Uterus (tissue), 4 donors: ENCODE data around the gene AK6. TPM values are rescaled to one million over a fixed set of nuclear protein-coding genes. Genes with fewer than 3 reads are reported as not detected.

Experiments
- DNase-seq, 2 donors: peaks; one replicate each; pipeline ENCODE4 v3.0.0-alpha.2; 2019 to 2020
- H3K27ac ChIP-seq, 2 donors: fragments of 200-600 bp; sonication (generic); 1 replicate in 1 of 2; 2 replicates in 1 of 2; pipeline ENCODE4 v1.5.1; 2016 to 2018
- H3K27me3 ChIP-seq, 2 donors: fragments of 200-600 bp; sonication (generic); one replicate each; pipeline ENCODE4 v1.5.1; 2018 to 2019; ENCODE audit warnings: control low read depth in 1 of 2
- H3K36me3 ChIP-seq, 2 donors: fragments of 200-600 bp; sonication (generic); one replicate each; pipeline ENCODE4 v1.5.1; 2019; ENCODE audit warnings: control low read depth in 1 of 2
- H3K4me1 ChIP-seq, 2 donors: fragments of 200-600 bp; sonication (generic); one replicate each; pipeline ENCODE4 v1.5.1; 2018 to 2019; ENCODE audit warnings: control low read depth in 1 of 2
- H3K4me3 ChIP-seq, 2 donors: fragments of 200-600 bp; sonication (generic); 1 replicate in 1 of 2; 2 replicates in 1 of 2; pipeline ENCODE4 v1.5.1; 2018 to 2019; ENCODE audit warnings: mild to moderate bottlenecking in 1 of 2
- H3K9me3 ChIP-seq, 2 donors: fragments of 200-600 bp; sonication (generic); one replicate each; pipeline ENCODE4 v1.5.1; 2019; ENCODE audit warnings: control low read depth in 1 of 2
- CTCF ChIP-seq, 4 experiments: fragments of 200-600 bp in 2 of 4; fragments of 450-650 bp in 2 of 4; sonication (generic) in 2 of 4; IDR thresholded peaks; one replicate each; pipeline ENCODE4 v1.5.1; 2016 to 2019; ENCODE audit warnings: antibody characterized with exemption in 4 of 4, mild to moderate bottlenecking in 2 of 4, moderate library complexity in 1 of 4
- POLR2A ChIP-seq, 2 donors: fragments of 450-650 bp; IDR thresholded peaks; one replicate each; pipeline ENCODE4 v1.6.1; 2016; ENCODE audit warnings: antibody characterized with exemption in 2 of 2, mild to moderate bottlenecking in 1 of 2, moderate library complexity in 1 of 2
- intact Hi-C: fragments of 100-400 bp; cut with DNase I; formaldehyde crosslinking; loops from one replicate; pipeline ENCODE4 v1.15.1; 2023; ENCODE audit warnings: low total_unique reads
- total RNA-seq, 4 donors: library from RNA; depleted of rRNA in 3 of 4; stranded (reverse); fragments of >200 nt in 3 of 4; gene quantifications; one replicate each; pipeline versions ENCODE4 v1.1.0 to v1.2.4, GENCODE V29; 2014 to 2023
- donor health status: DM: yes; HTN: yes; CAD: no.

The AK6 gene
- total RNA-seq, 4 donors from 2014 or later: 23.6 to 36.3 (median 28.2) TPM

GRCh38 chr5:69305512-69305911 lies 63.8 kb downstream of the AK6 start:
- Histone ChIP-seq H3K27ac (no peak overlapping the region), H3K36me3 (no peaks in the 10 kb centered on the region), H3K4me3 (no peak overlapping the region), H3K27me3 (no peaks in the 10 kb centered on the region), H3K4me1 (no peaks in the 10 kb centered on the region), H3K9me3 (no peaks in the 10 kb centered on the region)
- TF ChIP-seq POLR2A (IDR thresholded peaks at IDR 0.05) (no peak), CTCF (IDR thresholded peaks at IDR 0.05) (no peak)
- intact Hi-C loops: no loop called here
- no peak for DNase-seq

Other genes starting within 250 kb of the AK6 start
- 10 to 100 TPM in 2 of 4 donors, 1 to 10 TPM in 1, under 1 TPM in 1; under 0.01 to 60.3 (median 10.2) TPM for gene CCNB1, start 202.4 kb downstream of the AK6 start, total RNA-seq
- gene CENPH, start 179.9 kb downstream of the AK6 start, total RNA-seq: 10 to 100 TPM in 1 of 4 donors, 1 to 10 TPM in 2, not detected in 1; 1.3 to 12.4 (median 5.3) TPM
- 10 to 100 TPM in 2 of 4 donors, 1 to 10 TPM in 2; 4.4 to 35.3 (median 11.1) TPM for gene CDK7, start 134.6 kb downstream of the AK6 start, total RNA-seq
- 1 to 10 TPM; 1.8 to 9.9 (median 6.6) TPM for gene CCDC125, start 36.7 kb downstream of the AK6 start, total RNA-seq
- gene TAF9, start within 50 bp of the AK6 start, total RNA-seq: 10 to 100 TPM; 10.9 to 50.5 (median 32.7) TPM
- gene RAD17, start 298 bp upstream of the AK6 start, total RNA-seq: 10 to 100 TPM in 2 of 4 donors, 1 to 10 TPM in 2; 6.1 to 35.1 (median 15.1) TPM
- 1 to 10 TPM in 1 of 4 donors, under 1 TPM in 2, not detected in 1; 0.26 to 7.4 (median 0.70) TPM for gene MARVELD2, start 45.6 kb upstream of the AK6 start, total RNA-seq
- 10 to 100 TPM in 2 of 4 donors, 1 to 10 TPM in 2; 3.9 to 29.5 (median 7.8) TPM for gene OCLN, start 123.3 kb upstream of the AK6 start, total RNA-seq
- gene GTF2H2C, start 190.7 kb upstream of the AK6 start, total RNA-seq: 10 to 100 TPM in 3 of 4 donors, 1 to 10 TPM in 1; 4.9 to 80.9 (median 26.6) TPM